NCI-H748 (cell line): ENCODE measurements around the gene DNAJA3.
A peak's percentile ranks its signal among the peaks of the same experiment; 100 is the strongest.
"Not testable (repeated sequence)": the region's sequence is repeated elsewhere in the genome, so short reads cannot be mapped to it uniquely, and the experiment has no call there.

Experiments used
- DNase-seq: peaks from one replicate; lab custom pipeline; 2025; ENCODE audit not compliant: unreplicated experiment; lab: John Stamatoyannopoulos, UW

The DNAJA3 gene

DNA sequence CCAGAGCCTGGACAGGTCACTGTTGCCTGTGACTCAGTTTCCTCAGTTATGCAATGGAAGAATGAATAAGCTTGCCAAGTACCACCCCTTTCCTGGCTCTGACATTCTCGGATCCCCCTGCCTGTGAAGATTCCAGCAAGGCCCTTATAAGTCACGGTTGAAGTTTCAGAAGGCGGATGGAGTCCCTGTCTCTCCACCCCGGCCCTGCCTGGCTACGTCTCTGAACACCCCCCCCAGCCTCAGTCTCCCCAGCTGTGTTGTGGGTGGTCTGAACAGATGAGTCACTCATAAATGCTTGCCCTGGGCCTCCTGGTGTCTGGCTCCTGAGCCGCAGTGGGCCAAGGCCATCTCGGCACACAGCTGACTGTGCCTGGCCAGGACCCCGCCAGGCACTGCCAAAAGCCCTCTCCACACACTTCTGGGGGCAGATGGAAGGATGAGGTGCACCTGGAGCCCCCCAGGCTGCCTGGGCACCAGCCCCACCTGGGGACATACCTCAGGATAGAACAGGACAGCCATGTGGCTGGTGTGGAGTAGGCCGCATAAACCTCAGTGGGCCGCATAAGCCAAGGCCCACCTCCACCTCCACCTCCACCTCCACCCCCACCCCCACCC lies 38.6 kb upstream of the DNAJA3 start:
- no peak for DNase-seq

DNA sequence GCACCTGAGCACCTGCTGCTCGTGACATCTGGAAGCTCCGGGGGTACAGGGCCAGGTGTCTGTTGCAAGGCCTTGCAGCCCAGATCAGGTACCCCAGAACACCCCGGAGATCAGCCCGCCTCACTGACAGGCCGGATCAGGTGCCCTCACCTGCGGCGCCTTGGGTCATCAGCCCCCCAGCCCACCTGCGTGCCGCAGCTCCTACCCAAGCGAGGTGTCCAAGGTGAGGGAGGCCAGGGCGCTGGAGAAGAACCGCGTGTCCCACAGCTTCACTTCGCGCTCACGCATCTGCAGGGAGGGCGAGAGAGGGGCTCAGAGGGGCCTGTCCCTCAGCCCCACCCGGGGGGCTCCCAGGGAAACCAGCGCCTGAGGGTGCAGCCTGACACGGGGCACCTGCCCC lies 37.9 kb upstream of the DNAJA3 start:
- no peak for DNase-seq

DNA sequence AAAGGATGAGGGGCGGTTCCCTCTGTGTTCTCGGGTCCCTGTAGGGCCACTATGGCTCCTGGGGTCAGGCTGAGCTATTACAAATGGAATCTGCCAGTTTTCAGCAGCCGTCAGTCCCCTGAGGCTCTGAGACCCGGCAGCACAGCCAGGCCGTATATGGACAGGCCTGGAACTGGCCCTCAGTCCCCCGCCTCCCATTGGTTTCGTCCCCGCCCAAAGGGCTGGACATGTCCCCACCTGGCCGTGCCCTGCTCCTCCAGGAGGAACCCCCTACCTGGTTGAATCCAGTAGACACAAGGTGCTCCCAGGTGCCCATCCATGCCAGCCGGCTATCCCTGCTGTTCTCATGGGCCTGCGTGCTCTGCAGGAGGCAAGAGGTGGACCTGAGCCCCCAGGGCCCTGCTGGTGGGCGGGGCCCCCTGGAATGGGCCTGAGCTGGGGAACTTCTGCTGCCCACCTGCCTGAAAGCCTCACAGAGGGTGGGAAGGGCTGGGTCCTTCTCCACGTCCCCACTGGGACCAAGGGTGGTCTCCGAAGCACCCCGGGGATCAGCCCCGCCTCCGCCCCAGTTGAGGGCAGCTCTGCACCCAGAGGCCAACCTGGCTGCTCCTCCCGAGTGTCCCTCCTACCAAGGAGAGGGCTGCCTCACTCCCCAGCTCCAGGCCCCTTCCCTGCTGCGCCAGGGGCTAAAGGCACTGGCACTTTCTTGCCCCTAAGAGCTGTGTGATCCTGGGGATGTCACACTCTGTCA lies 37.2 kb upstream of the DNAJA3 start:
- no peak for DNase-seq

DNA sequence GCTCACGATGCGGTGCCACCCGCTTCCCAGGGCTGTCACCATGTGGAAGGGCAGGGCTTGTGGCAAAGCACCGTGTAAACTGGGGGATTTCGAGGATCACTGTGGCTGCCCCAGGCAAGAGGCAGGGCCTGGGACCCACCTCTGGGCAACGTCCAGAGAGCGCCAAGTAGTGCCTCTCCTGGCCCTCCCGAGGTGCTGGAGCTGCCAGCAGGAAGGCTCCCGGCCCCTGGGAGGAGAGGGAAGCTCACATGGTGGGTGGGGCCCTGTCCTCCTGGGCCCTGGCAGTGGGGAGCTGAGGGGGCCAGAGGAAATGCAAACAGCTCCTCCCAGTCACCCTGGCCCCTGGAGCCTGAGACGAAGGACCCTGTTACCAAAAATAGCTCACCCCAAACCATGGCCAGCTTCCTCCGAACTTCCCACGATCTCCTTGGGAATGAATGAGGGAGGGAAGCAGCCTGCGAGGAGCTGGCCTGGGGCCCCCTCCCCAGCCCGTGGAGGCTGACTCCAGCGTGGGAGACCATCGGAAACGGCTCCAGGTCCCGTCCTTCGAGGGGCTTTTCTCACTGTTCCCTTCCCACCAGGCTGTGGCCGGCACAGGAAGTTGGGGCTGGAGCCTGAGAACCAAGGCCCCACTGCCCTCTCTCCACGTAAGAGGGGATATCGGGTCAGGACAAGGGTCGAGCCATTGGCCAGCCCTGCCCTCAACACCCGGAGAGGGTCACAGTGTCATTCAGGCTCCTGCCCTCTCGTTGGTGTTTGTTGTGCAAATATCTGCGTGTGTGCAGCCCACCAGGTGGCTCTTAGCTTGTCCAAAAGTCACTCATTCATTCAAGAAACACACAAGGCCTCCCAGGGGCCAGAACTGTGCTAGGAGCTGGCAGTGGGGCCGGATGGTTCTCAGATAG lies 36.4 kb upstream of the DNAJA3 start:
- no peak for DNase-seq

DNA sequence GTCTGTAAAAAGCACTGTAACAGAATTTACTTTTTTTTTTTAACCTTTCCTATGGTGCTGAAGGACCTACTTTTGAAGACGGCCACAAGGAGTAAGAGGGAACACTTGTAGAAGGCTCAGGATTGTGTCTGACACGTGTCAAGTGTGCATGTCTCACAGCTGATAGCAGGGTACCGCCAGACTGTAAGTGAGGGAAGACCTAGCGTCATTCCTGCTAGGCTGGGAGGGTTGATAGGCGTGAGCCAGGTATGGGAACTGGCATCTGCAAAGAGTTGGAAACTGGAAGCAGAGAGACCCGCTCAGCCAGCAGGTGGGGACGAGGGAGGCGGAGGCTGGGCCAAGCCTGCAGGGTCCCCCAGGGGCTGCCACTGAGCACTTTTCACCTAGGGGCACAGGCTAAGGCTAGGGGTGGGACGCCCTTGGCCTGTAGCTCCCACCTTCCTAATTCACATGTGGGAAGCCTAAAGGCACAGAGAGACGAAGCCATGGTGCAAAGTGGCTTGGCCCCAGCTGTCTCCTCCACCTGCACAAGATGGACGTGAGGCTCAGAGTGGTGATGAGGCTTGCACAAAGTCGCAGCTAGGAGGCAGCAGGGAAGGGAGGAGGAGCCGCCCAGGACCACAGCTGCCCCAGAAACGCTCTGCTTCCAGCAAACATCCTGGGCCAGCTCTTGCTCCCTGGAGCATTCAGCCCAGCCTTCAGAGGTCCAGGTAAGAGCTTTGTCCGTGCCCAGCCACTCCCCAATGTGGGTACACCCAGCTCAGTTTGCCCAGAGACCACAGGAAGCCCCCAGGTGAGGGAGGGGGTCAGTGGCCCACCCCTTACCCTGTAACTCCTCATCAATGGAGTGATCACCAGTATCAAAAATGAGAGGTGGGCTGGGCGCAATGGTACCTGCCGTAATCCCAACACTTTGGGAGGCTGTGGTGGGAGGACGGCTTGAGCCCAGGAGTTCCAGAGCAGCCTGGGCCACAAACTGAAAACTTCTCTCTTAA lies 35.1 kb upstream of the DNAJA3 start:
- DNase-seq, result no peak

DNA sequence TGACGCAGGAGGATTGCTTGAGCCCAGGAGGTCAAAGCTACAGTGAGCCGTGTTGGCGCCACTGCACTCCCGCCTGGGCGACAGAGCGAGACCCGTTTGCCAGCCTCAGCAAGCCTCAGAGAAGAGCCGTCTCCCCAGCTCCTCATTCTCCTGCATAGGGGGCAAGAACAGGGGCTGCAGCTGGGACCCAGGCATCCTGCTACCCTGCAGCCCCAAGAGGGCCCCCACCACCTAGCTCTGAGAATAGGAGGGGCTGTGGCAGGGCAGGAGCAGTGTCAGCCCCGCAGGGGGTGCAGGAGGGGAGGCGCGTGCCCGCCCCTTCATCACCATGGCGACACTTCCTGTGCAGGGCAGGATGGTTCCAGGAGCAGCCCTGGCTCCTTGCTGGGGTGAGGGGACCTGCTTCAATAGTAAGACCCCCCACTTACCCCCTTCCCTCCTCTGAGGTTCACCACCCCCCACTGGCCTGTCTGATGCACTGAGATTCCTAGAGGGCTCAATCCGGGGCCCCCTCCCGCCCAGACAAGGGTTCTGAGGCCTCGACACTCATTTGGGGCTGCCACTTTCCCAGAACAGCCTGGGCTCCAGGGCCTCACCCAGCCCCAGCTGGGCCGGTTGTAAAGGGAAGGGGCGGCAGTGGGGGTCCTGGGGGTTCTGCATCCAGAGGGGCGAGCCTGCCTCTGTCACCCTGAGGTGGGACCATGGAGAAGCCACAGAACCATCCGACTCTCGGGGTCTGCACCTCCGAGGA lies 33.9 kb upstream of the DNAJA3 start:
- DNase-seq, result no peak

DNA sequence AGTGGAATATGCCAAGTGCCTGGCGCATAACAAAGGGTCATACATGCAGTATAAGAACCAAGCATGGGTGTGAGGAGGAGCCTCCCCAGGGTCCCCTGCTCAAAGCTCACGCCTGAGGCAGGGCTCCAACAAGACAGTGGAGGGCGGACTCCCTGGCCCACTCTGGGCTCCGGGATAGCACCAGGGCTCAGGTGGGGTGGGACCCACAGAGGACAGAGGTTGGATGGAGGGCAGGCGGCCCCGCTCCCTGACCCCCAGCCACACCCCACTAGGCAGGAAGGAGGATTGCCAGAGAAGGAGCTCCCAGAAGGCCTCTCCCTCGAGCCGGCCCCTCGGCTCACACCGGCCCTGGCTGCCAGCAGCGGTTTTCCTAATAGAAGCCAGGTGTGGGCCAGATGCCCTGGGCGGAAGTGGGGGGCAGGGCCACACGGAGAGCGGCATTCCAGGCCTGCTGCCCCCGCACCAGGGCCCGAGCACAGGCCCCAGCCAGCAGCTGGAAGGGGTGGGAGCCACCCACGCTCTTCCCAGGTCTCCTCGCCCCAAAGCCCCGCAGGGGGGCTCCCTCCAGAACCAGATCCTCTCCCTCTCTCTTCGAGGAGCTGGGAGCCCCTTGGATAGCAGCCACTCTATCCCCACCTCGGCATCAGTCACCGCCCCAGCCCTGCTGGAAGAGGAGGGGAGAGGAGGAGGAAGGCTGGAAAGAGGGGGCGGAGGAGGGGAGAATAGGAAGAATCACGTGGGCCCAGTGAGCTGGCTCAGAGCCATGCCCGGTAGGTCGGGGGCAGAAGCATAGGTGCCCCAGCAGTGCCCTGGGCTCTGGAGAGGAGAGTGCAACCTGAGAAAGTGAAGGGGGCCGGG lies 33.1 kb upstream of the DNAJA3 start:
- DNase-seq, result no peak

DNA sequence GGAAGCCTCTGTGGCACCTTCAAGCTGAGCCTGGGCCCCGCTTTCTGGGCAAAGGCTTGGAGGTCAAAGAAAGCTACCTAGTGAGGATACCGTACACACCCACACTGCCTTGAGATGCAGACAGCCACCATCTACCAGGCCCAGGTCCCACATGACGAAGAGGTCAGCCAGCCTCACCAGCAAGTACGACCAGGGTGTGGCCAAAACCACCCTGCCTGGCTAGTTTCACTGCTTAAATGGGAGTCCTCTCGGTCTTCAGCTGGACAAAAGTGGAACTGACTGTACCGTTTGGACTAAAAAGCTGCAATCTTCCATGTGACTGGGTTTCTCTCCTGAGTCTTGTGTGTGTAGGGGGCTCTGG lies 32.4 kb upstream of the DNAJA3 start:
- DNase-seq, result no peak

DNA sequence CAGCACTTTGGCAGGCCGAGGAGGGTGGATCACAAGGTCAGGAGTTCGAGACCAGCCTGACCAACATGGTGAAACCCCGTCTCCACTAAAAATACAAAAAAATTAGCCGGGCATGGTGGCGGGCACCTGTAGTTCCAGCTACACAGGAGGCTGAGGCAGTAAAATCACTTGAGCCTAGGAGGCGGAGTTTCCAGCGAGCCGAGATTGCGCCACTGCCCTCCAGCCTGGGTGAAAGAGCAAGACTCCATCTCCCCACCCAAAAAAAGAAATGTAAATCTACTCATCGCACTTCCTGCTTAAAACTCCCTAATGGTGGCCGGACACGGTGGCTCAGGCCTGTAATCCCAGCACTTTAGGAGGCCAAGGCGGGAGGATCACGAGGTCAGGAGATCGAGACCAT lies 31.8 kb upstream of the DNAJA3 start:
- DNase-seq, result not testable (repeated sequence)

DNA sequence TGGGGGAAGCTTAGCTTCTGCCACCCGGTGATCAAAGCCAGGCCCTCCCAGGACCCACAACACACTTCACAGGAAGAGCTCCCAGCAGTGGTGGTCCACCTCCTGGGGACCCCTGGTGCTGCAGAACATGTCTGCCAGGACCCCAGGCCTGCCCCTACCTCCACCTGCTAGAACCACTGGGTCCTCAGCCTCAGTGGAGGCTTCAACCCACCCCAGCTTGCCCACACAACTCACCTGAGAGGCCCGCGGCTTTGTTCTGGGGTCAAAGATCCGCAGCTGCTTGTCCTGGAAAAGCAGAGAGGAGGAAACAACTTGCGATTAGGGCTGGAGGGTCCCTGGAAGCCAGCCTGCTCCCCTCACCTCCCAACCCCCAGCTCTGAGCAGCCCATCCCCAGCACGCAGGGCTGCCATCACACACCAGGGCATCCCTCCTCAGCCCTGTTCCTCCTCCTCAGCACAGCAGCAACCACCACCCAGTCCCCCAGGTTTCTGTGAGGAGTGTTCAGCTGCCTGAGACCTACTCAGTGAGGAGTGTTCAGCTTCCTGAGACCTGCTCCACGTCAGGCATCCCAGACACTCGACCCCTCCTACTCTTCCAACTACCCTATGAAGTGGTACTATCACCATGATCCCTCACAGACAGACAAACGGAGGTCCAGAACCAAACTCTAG lies 30.5 kb upstream of the DNAJA3 start:
- no peak for DNase-seq

DNA sequence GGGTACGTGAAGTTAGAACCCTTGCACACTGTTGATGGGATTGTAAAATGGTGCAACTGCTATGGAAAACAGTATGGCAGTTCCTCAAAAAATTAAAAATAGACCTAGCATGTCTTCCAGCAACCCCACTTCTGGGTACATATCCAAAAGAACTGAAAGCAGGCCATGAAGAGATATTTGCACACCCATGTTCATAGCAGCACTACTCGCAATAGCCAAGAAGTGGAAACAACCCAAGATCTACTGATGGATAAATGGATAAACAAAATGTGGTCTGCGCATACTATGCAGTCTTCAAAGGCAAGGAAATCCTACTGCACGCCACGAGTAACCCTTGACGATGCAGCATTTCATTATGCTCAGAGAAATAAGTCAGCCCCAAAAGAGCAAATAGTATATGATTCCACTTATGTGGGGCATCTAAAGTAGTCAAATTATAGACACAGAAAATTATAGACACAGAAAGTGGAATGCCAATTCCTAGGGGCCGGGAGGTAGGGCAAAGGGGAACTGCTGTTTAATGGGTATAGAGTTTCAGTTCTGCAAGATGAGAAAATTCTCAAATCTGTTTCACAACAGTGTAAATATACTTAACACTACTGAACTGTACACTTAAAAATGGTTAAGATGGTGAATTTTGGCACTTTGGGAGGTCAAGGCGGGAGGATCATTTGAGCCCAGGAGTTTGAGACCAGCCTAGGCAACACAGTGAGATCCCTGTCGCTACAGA lies 26.5 kb upstream of the DNAJA3 start:
- DNase-seq, result no peak

DNA sequence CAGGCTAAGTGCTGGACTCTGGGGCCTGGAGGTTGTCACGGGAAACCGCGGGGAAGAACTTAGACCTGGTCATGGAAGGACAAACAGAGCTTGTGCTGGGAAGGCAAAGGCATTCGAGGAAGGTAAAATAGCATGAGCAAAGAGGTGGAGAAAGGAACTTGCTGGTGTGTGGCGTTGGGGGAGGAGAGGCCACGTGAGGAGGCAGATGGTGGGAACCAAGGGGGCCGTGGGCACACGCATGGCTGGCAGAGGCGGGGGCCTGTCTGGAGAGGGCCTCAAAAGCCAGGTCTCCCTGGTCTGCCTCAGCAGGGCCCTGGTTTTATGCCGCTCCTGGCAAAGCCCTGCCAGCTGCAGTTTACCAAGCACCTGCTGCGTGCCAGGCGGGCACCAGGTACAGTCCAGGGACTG lies 24.6 kb upstream of the DNAJA3 start:
- DNase-seq, result no peak

DNA sequence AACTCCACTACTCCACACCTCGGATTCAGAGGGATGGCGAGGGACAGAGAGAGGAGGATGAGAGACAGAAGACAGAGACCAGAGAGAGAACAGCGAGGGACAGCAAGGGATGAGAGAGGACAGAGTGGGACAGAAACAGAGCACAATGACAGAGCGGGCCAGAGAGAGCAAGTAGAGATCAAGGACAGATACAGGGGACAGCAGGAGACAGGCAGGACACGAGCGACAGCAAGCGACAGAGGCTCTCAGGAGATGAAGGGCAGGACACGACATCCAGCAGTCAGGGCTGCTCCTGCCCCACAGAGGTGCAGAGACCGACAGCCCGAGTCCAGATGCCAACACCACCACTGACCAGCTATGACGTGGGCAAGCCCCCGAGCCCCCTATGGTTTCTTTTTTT lies 24.2 kb upstream of the DNAJA3 start:
- no peak for DNase-seq

DNA sequence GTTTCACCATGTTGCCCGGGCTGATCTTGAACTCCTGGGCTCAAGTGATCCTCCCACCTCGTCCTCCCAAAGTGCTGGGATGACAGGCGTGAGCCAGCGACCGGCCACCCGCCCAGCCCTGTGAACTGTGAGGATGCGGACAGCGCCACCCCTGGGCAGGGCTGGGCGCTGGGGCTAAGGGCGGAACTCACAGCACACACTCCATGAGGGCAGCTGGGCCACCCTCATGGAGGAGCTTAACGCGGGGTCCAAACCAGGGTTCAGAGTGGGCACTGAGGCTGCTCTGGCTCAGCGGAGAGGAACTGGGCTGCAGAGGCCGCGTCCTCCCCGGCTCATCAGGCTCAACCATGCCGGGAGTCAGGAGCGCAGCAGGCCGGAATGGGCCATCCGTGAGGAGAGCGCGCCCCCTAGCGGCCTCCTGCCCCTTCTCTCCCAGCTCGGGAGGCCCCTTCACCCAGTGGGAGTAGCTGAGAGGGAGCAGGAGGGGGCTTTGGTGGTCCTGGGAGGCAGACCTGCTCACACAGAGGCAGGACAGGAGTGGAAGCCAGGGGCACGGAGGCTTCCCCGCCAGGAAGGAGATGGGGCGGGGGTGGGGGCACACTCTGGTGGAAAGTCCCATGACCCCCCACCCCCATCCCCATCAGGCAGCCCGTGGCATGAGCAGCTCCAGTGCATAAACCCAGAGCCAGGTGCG lies 23.1 kb upstream of the DNAJA3 start:
- DNase-seq, result peak; percentile 61

DNA sequence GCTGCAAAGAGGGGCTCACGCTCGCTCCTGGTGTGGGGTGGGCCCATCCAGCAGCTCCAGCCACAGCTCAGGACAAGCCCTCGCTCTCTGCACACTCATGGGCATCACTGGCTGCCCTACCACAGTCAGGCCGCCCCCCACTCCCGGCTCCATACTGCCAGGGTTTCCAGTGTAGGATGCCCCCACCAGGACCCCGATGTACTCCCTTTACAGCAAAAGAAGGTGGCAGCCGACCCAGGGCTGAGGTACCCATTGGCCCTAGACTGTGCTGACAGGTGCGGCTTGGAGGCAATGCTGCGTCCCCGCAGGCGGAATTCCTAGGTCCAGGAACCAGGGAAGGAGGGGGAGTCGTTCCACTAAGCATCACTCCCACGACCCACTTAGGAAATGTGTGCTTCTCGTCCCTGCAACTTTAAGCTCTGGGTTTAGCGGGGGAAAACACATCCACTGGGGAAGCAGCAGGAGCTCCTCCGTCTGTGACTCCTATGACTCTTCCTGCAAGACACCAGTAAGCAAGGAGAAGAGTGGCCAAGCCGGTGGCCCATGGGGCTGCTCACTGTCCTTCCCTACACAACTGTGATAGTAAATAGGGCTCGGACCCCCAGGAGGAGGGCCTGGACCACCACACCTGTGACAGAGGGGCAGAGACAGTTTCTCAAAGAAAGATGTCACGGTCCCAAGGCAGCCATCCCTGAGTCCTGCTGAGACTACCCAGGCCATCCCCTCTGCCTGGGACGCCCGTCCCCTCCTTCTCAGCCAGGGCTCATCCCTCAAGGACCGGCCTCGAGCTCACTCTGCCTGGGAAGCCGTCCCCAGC lies 22.3 kb upstream of the DNAJA3 start:
- no peak for DNase-seq

DNA sequence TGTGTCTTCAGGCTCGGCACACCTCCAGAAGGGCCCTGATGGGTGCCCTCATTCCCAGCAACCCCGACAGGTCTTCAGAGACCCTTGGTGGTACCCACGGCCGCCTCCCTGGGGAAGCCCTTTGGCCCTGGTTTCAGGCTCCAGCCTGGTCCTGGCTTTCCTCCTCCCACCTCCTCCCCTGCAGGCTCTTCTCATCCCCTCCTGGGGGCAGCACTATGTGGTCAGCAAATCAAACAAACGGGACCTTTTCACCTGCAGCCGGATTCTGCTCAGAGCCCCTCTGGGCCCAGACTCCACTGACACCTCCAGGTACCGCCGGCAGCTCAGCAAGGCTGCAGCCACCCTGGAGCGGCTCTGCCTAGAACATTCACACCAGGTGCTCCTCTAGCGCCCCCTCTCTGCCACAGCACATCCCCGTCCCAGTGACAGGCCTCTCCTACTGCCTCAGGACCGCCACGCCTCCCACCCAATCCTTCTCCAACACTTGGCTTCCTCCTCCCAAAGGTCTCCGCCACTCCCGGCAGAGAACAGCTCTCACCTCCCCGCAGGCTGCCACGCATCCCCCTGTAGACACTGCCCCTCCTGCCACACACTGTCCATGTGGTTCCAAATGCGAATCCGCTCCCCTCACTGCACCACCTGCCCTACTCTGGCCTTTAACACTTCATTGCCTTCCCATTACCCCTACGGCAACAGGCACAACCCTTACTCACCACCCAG lies 21.3 kb upstream of the DNAJA3 start:
- peak; percentile 14 for DNase-seq
